A673 (cell line): Measurements from ENCODE around the gene VAV3.

Experiments used
- EZH2 ChIP-seq: fragments of 200-600 bp; sonication (generic); IDR thresholded peaks from 2 replicates; pipeline ENCODE4 v1.6.1; 2017; ENCODE audit warnings: borderline replicate concordance, low read depth, mild to moderate bottlenecking, mixed read lengths, antibody characterized with exemption, low read length; ENCODE audit not compliant: poor library complexity, severe bottlenecking
- TF ChIP-seq, protein P1 (sequence below): fragments of 300-800, 200-600 bp; sonication (generic); conservative IDR thresholded peaks from 2 replicates; pipeline ENCODE4 v1.5.1; 2017; ENCODE audit warnings: low read depth, mild to moderate bottlenecking, antibody characterized with exemption, low read length, moderate library complexity, mixed read lengths

GRCh38 chr1:107843989-107844388 lies 121.0 kb downstream of the VAV3 start:
- TF ChIP-seq, protein P1, sequence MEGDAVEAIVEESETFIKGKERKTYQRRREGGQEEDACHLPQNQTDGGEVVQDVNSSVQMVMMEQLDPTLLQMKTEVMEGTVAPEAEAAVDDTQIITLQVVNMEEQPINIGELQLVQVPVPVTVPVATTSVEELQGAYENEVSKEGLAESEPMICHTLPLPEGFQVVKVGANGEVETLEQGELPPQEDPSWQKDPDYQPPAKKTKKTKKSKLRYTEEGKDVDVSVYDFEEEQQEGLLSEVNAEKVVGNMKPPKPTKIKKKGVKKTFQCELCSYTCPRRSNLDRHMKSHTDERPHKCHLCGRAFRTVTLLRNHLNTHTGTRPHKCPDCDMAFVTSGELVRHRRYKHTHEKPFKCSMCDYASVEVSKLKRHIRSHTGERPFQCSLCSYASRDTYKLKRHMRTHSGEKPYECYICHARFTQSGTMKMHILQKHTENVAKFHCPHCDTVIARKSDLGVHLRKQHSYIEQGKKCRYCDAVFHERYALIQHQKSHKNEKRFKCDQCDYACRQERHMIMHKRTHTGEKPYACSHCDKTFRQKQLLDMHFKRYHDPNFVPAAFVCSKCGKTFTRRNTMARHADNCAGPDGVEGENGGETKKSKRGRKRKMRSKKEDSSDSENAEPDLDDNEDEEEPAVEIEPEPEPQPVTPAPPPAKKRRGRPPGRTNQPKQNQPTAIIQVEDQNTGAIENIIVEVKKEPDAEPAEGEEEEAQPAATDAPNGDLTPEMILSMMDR = no peak
- TF ChIP-seq EZH2 = no peak
